HG03103 (cell line): ENCODE results near the gene ZNF660.
"Not testable (repeated sequence)": the region's sequence is repeated elsewhere in the genome, so short reads cannot be mapped to it uniquely, and the experiment has no call there.

Experiments used
- ATAC-seq: cut with Tn5 transposase; IDR thresholded peaks from one replicate; pipeline ENCODE4 v1.9.1; 2021; ENCODE audit warnings: low read depth; ENCODE audit not compliant: unreplicated experiment

Gene ZNF660

GRCh38 chr3:44584646-44585501 is at the start of gene ZNF660:
Gene ZNF660, plus strand, starts transcription at chr3:44584964. Its CDS starts 9,230 bp downstream, at chr3:44594194.
- peak; percentile 73 for ATAC-seq

GRCh38 chr3:44535364-44535763 is 49.4 kb upstream of the ZNF660 start:
- no peak for ATAC-seq

- not testable (repeated sequence) for ATAC-seq
Measured at GRCh38 chr3:44544811-44545210, 40.0 kb upstream of the ZNF660 start.

- ATAC-seq = no peak
Measured at GRCh38 chr3:44554626-44555592, 29.9 kb upstream of the ZNF660 start, which contains the start of gene ZKSCAN7. Gene ZKSCAN7, plus strand, starts transcription at chr3:44555193. Its CDS starts 1,855 bp downstream, at chr3:44557048.

GRCh38 chr3:44555723-44556122 is 29.0 kb upstream of the ZNF660 start:
- no peak for ATAC-seq

GRCh38 chr3:44557074-44557473 is 27.7 kb upstream of the ZNF660 start:
- ATAC-seq = no peak

- no peak for ATAC-seq
Measured at GRCh38 chr3:44561076-44561475, 23.7 kb upstream of the ZNF660 start.

GRCh38 chr3:44562147-44562546 is 22.6 kb upstream of the ZNF660 start:
- no peak for ATAC-seq

GRCh38 chr3:44568561-44568960 is 16.2 kb upstream of the ZNF660 start:
- no peak for ATAC-seq

GRCh38 chr3:44571024-44571423 is 13.7 kb upstream of the ZNF660 start:
- ATAC-seq = no peak

- ATAC-seq = no peak
Measured at GRCh38 chr3:44576613-44577012, 8.2 kb upstream of the ZNF660 start.

GRCh38 chr3:44577354-44577952 is 7.3 kb upstream of the ZNF660 start:
- ATAC-seq = not testable (repeated sequence)

- ATAC-seq = not testable (repeated sequence)
Measured at GRCh38 chr3:44578316-44578715, 6.4 kb upstream of the ZNF660 start.

GRCh38 chr3:44578924-44579515 is 5.7 kb upstream of the ZNF660 start:
- ATAC-seq = not testable (repeated sequence)

- not testable (repeated sequence) for ATAC-seq
Measured at GRCh38 chr3:44579749-44580148, 5.0 kb upstream of the ZNF660 start.

GRCh38 chr3:44580971-44581370 is 3.8 kb upstream of the ZNF660 start:
- not testable (repeated sequence) for ATAC-seq

GRCh38 chr3:44596621-44597020 is 11.9 kb downstream of the ZNF660 start:
- ATAC-seq = no peak

GRCh38 chr3:44601749-44602148 is 17.0 kb downstream of the ZNF660 start:
- no peak for ATAC-seq

GRCh38 chr3:44612678-44613077 is 27.9 kb downstream of the ZNF660 start:
- no peak for ATAC-seq

GRCh38 chr3:44624749-44625480 is 40.2 kb downstream of the ZNF660 start, which contains the start of gene ZNF197:
Gene ZNF197, plus strand, starts transcription at chr3:44625036. Its CDS starts 4,119 bp downstream, at chr3:44629155.
- peak; percentile 89 for ATAC-seq
